Measurements from ENCODE around the gene CEL. TPM values are rescaled to one million over a fixed set of nuclear protein-coding genes. Genes with fewer than 3 reads are reported as not detected.
"Not testable (repeated sequence)": the region's sequence is repeated elsewhere in the genome, so short reads cannot be mapped to it uniquely, and the experiment has no call there.

The CEL gene
- total RNA-seq, 4 donors from 2014 or later: 0.27 to 0.46 (median 0.33) TPM; not detected in 1

DNA sequence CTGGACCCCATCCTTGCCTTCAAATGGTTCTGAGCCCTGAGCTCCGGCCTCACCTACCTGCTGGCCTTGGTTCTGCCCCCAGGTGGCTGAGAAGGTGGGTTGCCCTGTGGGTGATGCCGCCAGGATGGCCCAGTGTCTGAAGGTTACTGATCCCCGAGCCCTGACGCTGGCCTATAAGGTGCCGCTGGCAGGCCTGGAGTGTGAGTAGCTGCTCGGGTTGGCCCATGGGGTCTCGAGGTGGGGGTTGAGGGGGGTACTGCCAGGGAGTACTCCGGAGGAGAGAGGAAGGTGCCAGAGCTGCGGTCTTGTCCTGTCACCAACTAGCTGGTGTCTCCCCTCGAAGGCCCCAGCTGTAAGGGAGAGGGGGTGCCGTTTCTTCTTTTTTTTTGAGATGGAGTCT is 5.2 kb downstream of the CEL start:
- Histone ChIP-seq H3K27me3 (no peaks in the 10 kb centered on the region), H3K27ac (no peak overlapping the region), H3K4me3 (replicated peaks in 1 of 3) (no peak overlapping the region), H3K4me1 (no peaks in the 10 kb centered on the region), H3K36me3 (no peaks in the 10 kb centered on the region), H3K9me3 (no peaks in the 10 kb centered on the region)
- intact Hi-C loops (cut with DNase I): no loop called here
- no peak for TF ChIP-seq POLR2A (IDR thresholded peaks at IDR 0.05)
- TF ChIP-seq, protein P1, sequence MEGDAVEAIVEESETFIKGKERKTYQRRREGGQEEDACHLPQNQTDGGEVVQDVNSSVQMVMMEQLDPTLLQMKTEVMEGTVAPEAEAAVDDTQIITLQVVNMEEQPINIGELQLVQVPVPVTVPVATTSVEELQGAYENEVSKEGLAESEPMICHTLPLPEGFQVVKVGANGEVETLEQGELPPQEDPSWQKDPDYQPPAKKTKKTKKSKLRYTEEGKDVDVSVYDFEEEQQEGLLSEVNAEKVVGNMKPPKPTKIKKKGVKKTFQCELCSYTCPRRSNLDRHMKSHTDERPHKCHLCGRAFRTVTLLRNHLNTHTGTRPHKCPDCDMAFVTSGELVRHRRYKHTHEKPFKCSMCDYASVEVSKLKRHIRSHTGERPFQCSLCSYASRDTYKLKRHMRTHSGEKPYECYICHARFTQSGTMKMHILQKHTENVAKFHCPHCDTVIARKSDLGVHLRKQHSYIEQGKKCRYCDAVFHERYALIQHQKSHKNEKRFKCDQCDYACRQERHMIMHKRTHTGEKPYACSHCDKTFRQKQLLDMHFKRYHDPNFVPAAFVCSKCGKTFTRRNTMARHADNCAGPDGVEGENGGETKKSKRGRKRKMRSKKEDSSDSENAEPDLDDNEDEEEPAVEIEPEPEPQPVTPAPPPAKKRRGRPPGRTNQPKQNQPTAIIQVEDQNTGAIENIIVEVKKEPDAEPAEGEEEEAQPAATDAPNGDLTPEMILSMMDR (IDR thresholded peaks at IDR 0.05): no peak
- 93 to 100% methylated on average over 1 to 11 of the region's 11 CpGs for WGBS, 2 donors
- DNase-seq: no peak

DNA sequence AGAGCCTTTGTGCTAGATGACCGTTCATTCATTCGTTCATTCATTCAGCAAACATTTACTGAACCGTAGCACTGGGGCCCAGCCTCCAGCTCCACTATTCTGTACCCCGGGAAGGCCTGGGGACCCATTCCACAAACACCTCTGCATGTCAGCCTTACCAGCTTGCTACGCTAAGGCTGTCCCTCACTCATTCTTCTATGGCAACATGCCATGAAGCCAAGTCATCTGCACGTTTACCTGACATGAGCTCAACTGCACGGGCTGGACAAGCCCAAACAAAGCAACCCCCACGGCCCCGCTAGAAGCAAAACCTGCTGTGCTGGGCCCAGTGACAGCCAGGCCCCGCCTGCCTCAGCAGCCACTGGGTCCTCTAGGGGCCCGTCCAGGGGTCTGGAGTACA is 6.0 kb downstream of the CEL start:
- intact Hi-C loops (cut with DNase I): no loop called here
- TF ChIP-seq POLR2A (IDR thresholded peaks at IDR 0.05): no peak
- TF ChIP-seq, protein P1 (IDR thresholded peaks at IDR 0.05): no peak
- WGBS, 2 donors: 84 to 93% methylated on average over 8 to 11 of the region's 11 CpGs
- Histone ChIP-seq H3K27ac (no peak overlapping the region), H3K4me1 (no peaks in the 10 kb centered on the region), H3K9me3 (no peaks in the 10 kb centered on the region), H3K4me3 (replicated peaks in 1 of 3) (no peak overlapping the region), H3K27me3 (no peaks in the 10 kb centered on the region), H3K36me3 (no peaks in the 10 kb centered on the region)
- no peak for DNase-seq

DNA sequence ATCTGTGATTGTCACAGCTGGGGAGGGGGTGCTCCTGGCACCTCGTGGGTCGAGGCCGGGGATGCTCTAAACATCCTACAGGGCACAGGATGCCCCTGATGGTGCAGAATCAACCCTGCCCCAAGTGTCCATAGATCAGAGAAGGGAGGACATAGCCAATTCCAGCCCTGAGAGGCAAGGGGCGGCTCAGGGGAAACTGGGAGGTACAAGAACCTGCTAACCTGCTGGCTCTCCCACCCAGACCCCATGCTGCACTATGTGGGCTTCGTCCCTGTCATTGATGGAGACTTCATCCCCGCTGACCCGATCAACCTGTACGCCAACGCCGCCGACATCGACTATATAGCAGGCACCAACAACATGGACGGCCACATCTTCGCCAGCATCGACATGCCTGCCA is 6.7 kb downstream of the CEL start:
- H3K36me3 ChIP-seq; H3K4me3 ChIP-seq (replicated peaks in 1 of 3); H3K27ac ChIP-seq; intact Hi-C loops (cut with DNase I); H3K9me3 ChIP-seq; H3K27me3 ChIP-seq; DNase-seq; H3K4me1 ChIP-seq: not testable (repeated sequence)
- 100% methylated on average over 1 of the region's 15 CpGs; no CpG with 5 or more reads in 1 of the 2 donors for WGBS, 2 donors

DNA sequence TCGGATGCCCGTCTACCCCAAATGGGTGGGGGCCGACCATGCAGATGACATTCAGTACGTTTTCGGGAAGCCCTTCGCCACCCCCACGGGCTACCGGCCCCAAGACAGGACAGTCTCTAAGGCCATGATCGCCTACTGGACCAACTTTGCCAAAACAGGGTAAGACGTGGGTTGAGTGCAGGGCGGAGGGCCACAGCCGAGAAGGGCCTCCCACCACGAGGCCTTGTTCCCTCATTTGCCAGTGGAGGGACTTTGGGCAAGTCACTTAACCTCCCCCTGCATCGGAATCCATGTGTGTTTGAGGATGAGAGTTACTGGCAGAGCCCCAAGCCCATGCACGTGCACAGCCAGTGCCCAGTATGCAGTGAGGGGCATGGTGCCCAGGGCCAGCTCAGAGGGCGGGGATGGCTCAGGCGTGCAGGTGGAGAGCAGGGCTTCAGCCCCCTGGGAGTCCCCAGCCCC is 8.8 kb downstream of the CEL start:
- H3K9me3 ChIP-seq; H3K27me3 ChIP-seq; H3K36me3 ChIP-seq; H3K4me1 ChIP-seq; H3K27ac ChIP-seq; H3K4me3 ChIP-seq (replicated peaks in 1 of 3); intact Hi-C loops (cut with DNase I); DNase-seq: not testable (repeated sequence)
- 92 to 96% methylated on average over 12 to 16 of the region's 17 CpGs for WGBS, 2 donors

DNA sequence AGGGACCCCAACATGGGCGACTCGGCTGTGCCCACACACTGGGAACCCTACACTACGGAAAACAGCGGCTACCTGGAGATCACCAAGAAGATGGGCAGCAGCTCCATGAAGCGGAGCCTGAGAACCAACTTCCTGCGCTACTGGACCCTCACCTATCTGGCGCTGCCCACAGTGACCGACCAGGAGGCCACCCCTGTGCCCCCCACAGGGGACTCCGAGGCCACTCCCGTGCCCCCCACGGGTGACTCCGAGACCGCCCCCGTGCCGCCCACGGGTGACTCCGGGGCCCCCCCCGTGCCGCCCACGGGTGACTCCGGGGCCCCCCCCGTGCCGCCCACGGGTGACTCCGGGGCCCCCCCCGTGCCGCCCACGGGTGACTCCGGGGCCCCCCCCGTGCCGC is 9.2 kb downstream of the CEL start:
- H3K27ac ChIP-seq: not testable (repeated sequence)
- WGBS, 2 donors: 100% methylated on average over 5 of the region's 31 CpGs; no CpG with 5 or more reads in 1 of the 2 donors

DNA sequence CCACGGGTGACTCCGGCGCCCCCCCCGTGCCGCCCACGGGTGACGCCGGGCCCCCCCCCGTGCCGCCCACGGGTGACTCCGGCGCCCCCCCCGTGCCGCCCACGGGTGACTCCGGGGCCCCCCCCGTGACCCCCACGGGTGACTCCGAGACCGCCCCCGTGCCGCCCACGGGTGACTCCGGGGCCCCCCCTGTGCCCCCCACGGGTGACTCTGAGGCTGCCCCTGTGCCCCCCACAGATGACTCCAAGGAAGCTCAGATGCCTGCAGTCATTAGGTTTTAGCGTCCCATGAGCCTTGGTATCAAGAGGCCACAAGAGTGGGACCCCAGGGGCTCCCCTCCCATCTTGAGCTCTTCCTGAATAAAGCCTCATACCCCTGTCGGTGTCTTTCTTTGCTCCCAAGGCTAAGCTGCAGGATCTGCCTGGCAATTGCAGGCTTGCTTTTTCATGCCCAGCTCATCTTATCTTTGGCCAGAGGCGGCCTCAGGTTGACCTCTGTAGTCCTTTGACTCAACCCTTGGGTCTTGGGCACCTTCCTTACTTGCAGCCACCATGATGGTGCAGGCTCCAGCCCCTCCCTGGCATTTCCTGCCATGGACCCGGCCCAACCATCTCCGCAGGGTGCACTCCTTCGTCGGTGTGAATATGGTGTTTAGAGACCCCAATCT is 9.8 kb downstream of the CEL start:
- Histone ChIP-seq H3K27ac (no peak overlapping the region), H3K9me3 (no peaks in the 10 kb centered on the region), H3K4me1 (no peaks in the 10 kb centered on the region), H3K27me3 (no peaks in the 10 kb centered on the region), H3K36me3 (no peaks in the 10 kb centered on the region), H3K4me3 (replicated peaks in 1 of 3) (no peak overlapping the region)
- no peak for DNase-seq
- intact Hi-C loops (cut with DNase I): no loop called here
- WGBS, 2 donors: 89 to 97% methylated on average over 6 to 7 of the region's 33 CpGs
- TF ChIP-seq, protein P1 (IDR thresholded peaks at IDR 0.05): no peak
- no peak for TF ChIP-seq POLR2A (IDR thresholded peaks at IDR 0.05)

More for the DNA sequence above, 9.2 kb downstream of the CEL start:
- H3K4me1 ChIP-seq; H3K36me3 ChIP-seq; H3K27me3 ChIP-seq; H3K9me3 ChIP-seq; DNase-seq; intact Hi-C loops (cut with DNase I); H3K4me3 ChIP-seq (replicated peaks in 1 of 3): not testable (repeated sequence)

DNA sequence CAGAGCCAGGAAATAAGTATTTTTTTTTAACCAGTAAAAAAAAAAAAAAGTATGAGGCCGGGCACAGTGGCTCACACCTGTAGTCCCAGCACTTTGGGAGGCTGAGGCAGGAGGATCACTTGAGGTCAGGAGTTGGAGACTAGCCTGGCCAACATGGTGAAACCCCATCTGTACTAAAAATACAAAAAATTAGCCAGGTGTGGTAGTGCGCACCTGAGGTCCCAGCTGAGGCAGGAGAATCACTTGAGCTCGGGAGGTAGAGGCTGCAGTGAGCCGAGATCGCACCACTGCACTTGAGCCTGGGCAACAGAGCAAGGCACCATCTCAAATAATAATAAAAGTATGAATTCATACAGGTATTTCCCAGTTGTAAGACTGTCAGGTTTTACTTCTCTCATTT is 10.4 kb downstream of the CEL start:
- DNase-seq; H3K9me3 ChIP-seq; H3K4me1 ChIP-seq; H3K27me3 ChIP-seq; H3K36me3 ChIP-seq; H3K27ac ChIP-seq; H3K4me3 ChIP-seq (replicated peaks in 1 of 3); intact Hi-C loops (cut with DNase I): not testable (repeated sequence)
- WGBS, 2 donors: 92 to 94% methylated on average over 5 of the region's 5 CpGs
